Natural killer cell treated with Interleukin-12 subunit alpha and Interleukin-12 subunit beta and Interleukin-15 and Interleukin-18, amount 100 ng/mL, for 72 hours (primary cell): ENCODE results near the gene FIGN. TPM values are rescaled to one million over a fixed set of nuclear protein-coding genes. Genes with fewer than 3 reads are reported as not detected.

ENCODE experiments used
- ATAC-seq, 2 donors: fragments of 150-1000 bp; cut with Tn5 transposase in 1 of 2; sonication (Bioruptor Pico), chemical (Tn5 transposase) in 1 of 2; 2 replicates each; pipeline ENCODE4 v1.10.0; 2021
- DNase-seq: peaks from one replicate; pipeline ENCODE4 v3.0.0; 2022; ENCODE audit warnings: low spot score
- H3K27ac Mint-ChIP-seq, 2 donors: 1 replicate in 1 of 2; 2 replicates in 1 of 2; pipeline ENCODE4 v1.8.0; 2022; ENCODE audit warnings: mixed read lengths in 2 of 2, mild to moderate bottlenecking in 1 of 2, moderate library complexity in 1 of 2
- H3K27me3 Mint-ChIP-seq, 2 donors: 1 replicate in 1 of 2; 2 replicates in 1 of 2; pipeline ENCODE4 v1.8.0; 2022; ENCODE audit warnings: mixed read lengths in 2 of 2
- H3K36me3 Mint-ChIP-seq: one replicate; pipeline ENCODE4 v1.8.0; 2022; ENCODE audit warnings: mixed read lengths
- H3K4me1 Mint-ChIP-seq, 2 donors: 1 replicate in 1 of 2; 2 replicates in 1 of 2; pipeline ENCODE4 v1.8.0; 2022; ENCODE audit warnings: low read depth in 2 of 2, mixed read lengths in 2 of 2, mild to moderate bottlenecking in 1 of 2
- H3K4me3 Mint-ChIP-seq: one replicate; pipeline ENCODE4 v1.8.0; 2022; ENCODE audit warnings: mixed read lengths
- H3K9me3 Mint-ChIP-seq: 2 replicates; pipeline ENCODE4 v1.8.0; 2022; ENCODE audit warnings: mixed read lengths
- total RNA-seq, 2 donors: library from RNA; stranded (reverse); gene quantifications; one replicate each; pipeline ENCODE4 v1.2.3, GENCODE V29; 2022

Gene FIGN
- total RNA-seq, 2 donors from 2014 or later, result not detected

GRCh38 chr2:163656622-163657280 is 79.1 kb downstream of the FIGN start:
- no peak for DNase-seq
- Mint-ChIP-seq H3K4me3 (no peak overlapping the region), H3K9me3 (peaks cover 12% of the 10 kb centered on the region), H3K27ac (no peak overlapping the region), H3K27me3 (no peaks in the 10 kb centered on the region), H3K4me1 (no peaks in the 10 kb centered on the region), H3K36me3 (no peaks in the 10 kb centered on the region)
- ATAC-seq, result no peak

DNA sequence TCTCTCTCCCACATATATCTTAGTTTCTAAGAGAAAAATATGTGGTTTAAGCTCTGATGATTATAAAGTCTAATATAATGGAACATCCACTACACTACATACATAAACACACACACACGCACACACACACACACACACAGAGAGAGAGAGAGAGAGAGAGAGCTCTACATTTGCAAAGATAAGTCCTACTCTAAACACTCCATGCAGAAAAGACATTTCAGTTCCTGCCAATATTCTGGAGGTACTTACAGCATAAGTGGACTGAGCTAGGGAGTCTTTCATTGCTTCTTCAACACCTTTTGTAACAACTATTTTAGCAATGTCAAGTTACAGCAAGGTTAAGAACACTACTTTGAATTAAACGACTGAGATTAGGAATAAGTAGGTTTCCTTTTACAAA is 80.1 kb downstream of the FIGN start:
- peaks cover 10% of the 10 kb centered on the region for H3K9me3 Mint-ChIP-seq
- DNase-seq (no peak), ATAC-seq (no peak)
- H3K27me3 Mint-ChIP-seq, result no peaks in the 10 kb centered on the region
- H3K4me3 Mint-ChIP-seq, result no peak overlapping the region
- no peaks in the 10 kb centered on the region for H3K36me3 Mint-ChIP-seq
- no peaks in the 10 kb centered on the region for H3K4me1 Mint-ChIP-seq
- no peak overlapping the region for H3K27ac Mint-ChIP-seq

GRCh38 chr2:163652751-163653150 is 83.1 kb downstream of the FIGN start:
- ATAC-seq (no peak), DNase-seq (no peak)
- H3K27me3 Mint-ChIP-seq, result no peaks in the 10 kb centered on the region
- no peaks in the 10 kb centered on the region for H3K36me3 Mint-ChIP-seq
- H3K4me1 Mint-ChIP-seq, result no peaks in the 10 kb centered on the region
- H3K4me3 Mint-ChIP-seq, result no peak overlapping the region
- H3K9me3 Mint-ChIP-seq, result peaks cover 12% of the 10 kb centered on the region
- no peak overlapping the region for H3K27ac Mint-ChIP-seq

DNA sequence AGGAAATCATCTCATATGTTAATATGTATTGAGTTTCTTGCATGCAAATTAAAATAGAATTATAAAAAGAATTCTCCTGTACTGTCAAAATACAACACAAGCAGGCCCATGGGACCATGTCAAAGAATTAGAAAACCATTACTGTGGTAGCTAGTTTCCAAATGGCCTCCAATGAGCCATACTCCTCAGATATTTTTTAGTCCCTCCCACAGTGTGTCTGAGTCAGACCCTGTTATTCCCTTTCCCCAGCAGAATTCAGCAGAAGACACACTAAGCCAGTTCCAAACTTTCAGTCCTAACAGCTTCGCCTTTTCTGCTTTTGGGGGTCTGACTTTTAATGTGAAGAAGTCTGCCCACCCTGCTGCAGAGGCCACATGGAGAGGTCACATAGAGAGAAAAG is 86.7 kb downstream of the FIGN start:
- peaks cover 14% of the 10 kb centered on the region for H3K9me3 Mint-ChIP-seq
- DNase-seq (no peak), ATAC-seq (no peak)
- H3K27me3 Mint-ChIP-seq, result no peaks in the 10 kb centered on the region
- no peaks in the 10 kb centered on the region for H3K36me3 Mint-ChIP-seq
- H3K4me3 Mint-ChIP-seq, result no peak overlapping the region
- no peak overlapping the region for H3K27ac Mint-ChIP-seq
- H3K4me1 Mint-ChIP-seq, result no peaks in the 10 kb centered on the region

DNA sequence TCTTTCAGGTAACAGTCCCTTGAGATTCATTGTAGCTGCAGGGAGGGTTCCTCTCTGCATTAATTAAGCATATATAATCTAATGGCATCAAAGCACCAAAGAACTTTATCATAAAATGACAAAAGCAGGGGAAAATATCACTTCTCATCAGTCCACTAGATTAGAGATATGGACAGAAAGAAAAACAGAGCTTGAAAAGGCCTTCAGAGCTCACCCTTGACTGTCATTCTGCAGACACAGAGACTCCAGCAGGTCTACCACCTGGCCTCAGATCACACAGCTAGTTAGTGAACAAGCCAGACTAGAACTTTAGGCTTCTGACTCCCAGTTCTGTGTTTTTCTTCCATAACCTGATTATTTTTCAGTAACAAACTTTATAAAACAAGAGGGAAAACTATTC is 88.5 kb downstream of the FIGN start:
- Mint-ChIP-seq H3K9me3 (peaks cover 14% of the 10 kb centered on the region), H3K36me3 (no peaks in the 10 kb centered on the region), H3K27me3 (no peaks in the 10 kb centered on the region), H3K4me1 (no peaks in the 10 kb centered on the region), H3K27ac (no peak overlapping the region), H3K4me3 (no peak overlapping the region)
- ATAC-seq (no peak), DNase-seq (no peak)

DNA sequence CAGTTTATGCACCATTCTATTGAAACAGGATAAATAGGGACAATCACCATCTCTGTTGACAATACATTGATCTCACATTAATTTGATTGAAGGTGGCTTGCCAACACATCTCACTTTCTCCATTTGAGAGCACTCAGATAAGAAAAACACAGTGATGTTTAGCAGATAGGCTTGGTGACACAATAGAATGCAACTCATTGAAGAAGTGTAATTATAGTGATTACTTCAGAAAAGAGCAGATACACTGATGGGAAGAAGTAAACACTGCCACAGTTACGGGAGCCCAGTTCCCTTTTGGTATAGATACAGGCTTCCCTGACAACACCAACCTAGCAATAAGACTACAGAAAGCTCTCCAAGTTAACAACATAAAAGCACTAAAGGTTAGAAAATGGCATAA is 89.1 kb downstream of the FIGN start:
- Mint-ChIP-seq H3K4me1 (no peaks in the 10 kb centered on the region), H3K4me3 (no peak overlapping the region), H3K27me3 (no peaks in the 10 kb centered on the region), H3K27ac (no peak overlapping the region), H3K36me3 (no peaks in the 10 kb centered on the region), H3K9me3 (peaks cover 14% of the 10 kb centered on the region)
- DNase-seq (no peak), ATAC-seq (no peak)

GRCh38 chr2:163644238-163644637 is 91.6 kb downstream of the FIGN start:
- Mint-ChIP-seq H3K4me3 (no peak overlapping the region), H3K4me1 (no peaks in the 10 kb centered on the region), H3K36me3 (no peaks in the 10 kb centered on the region), H3K27me3 (no peaks in the 10 kb centered on the region), H3K27ac (no peak overlapping the region), H3K9me3 (peaks cover 11% of the 10 kb centered on the region)
- DNase-seq (no peak), ATAC-seq (no peak)

- peaks cover 7% of the 10 kb centered on the region for H3K9me3 Mint-ChIP-seq
- H3K4me1 Mint-ChIP-seq, result no peaks in the 10 kb centered on the region
- no peaks in the 10 kb centered on the region for H3K36me3 Mint-ChIP-seq
- ATAC-seq, result no peak
- H3K27ac Mint-ChIP-seq, result no peak overlapping the region
- H3K4me3 Mint-ChIP-seq, result no peak overlapping the region
- no peaks in the 10 kb centered on the region for H3K27me3 Mint-ChIP-seq
- no peak for DNase-seq
Measured at GRCh38 chr2:163641986-163642385, 93.8 kb downstream of the FIGN start.

DNA sequence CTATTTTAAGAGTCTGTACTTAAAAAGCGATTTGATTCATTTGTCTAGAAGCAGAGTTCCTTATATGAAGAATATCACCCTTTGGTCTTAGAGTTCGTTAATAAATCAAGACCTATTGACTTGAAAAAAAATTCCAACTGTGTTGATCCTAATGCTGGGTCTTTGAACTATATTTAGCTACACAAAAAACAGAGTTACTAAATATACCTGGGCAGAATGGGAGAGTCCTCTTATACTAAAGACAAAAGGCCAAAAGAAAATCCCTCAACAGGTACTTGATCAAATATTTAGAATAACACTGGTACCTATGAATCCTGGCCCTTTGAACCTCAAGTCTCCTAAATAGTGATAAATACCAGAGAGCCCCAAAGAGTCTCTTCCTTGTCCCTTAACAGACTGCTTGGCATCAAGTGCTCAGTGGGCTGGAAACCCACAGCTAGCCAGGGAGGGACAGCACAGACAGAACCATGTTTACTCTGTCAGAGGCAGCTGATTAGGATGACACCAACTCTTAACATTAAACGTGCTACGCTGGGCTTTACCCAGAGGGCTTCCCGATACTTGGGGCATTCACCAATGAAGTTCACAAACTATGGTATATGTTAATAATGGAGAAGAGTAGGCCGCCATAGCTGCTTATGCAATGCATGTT is 95.1 kb downstream of the FIGN start:
- ATAC-seq, result no peak
- Mint-ChIP-seq H3K9me3 (peaks cover 3% of the 10 kb centered on the region), H3K27ac (no peak overlapping the region), H3K36me3 (no peaks in the 10 kb centered on the region), H3K4me1 (no peaks in the 10 kb centered on the region), H3K4me3 (no peak overlapping the region), H3K27me3 (no peaks in the 10 kb centered on the region)
- DNase-seq, result no peak

- DNase-seq, result no peak
- no peak for ATAC-seq
- no peak overlapping the region for H3K4me3 Mint-ChIP-seq
- peaks cover 7% of the 10 kb centered on the region for H3K9me3 Mint-ChIP-seq
- no peaks in the 10 kb centered on the region for H3K36me3 Mint-ChIP-seq
- no peaks in the 10 kb centered on the region for H3K4me1 Mint-ChIP-seq
- H3K27ac Mint-ChIP-seq, result no peak overlapping the region
- no peaks in the 10 kb centered on the region for H3K27me3 Mint-ChIP-seq
Measured at GRCh38 chr2:163637871-163638270, 97.9 kb downstream of the FIGN start.

DNA sequence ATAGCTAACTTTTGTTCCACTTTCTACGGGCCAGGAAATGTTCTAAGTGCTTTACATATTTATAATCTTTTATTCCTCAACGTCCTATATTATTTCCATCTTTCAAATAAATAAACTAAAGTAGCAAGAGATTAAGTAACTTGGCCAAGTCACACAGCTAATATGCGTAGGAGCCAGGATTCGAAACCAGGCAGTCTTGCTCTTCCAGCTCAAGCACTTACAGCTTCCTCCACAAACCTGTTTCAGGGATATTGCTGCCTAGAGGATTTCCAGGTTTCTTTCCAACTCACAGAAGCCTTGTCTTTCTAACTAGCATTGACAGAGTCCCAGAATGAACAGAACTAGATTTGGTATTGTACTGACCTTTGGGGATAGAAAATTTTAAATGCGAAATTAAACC is 102.5 kb downstream of the FIGN start:
- Mint-ChIP-seq H3K27ac (no peak overlapping the region), H3K4me1 (no peaks in the 10 kb centered on the region), H3K27me3 (no peaks in the 10 kb centered on the region), H3K36me3 (no peaks in the 10 kb centered on the region), H3K9me3 (peaks cover 7% of the 10 kb centered on the region), H3K4me3 (no peak overlapping the region)
- DNase-seq (no peak), ATAC-seq (no peak)

- Mint-ChIP-seq H3K9me3 (peaks cover 7% of the 10 kb centered on the region), H3K27me3 (no peaks in the 10 kb centered on the region), H3K4me3 (no peak overlapping the region), H3K36me3 (no peaks in the 10 kb centered on the region), H3K4me1 (no peaks in the 10 kb centered on the region), H3K27ac (no peak overlapping the region)
- ATAC-seq (no peak), DNase-seq (no peak)
Measured at GRCh38 chr2:163630836-163631235, 105.0 kb downstream of the FIGN start.

GRCh38 chr2:163626639-163627109 is 109.1 kb downstream of the FIGN start:
- H3K36me3 Mint-ChIP-seq, result no peaks in the 10 kb centered on the region
- no peak overlapping the region for H3K4me3 Mint-ChIP-seq
- no peak overlapping the region for H3K27ac Mint-ChIP-seq
- H3K9me3 Mint-ChIP-seq, result no peaks in the 10 kb centered on the region
- no peaks in the 10 kb centered on the region for H3K27me3 Mint-ChIP-seq
- H3K4me1 Mint-ChIP-seq, result no peaks in the 10 kb centered on the region
- no peak for DNase-seq
- no peak for ATAC-seq

DNA sequence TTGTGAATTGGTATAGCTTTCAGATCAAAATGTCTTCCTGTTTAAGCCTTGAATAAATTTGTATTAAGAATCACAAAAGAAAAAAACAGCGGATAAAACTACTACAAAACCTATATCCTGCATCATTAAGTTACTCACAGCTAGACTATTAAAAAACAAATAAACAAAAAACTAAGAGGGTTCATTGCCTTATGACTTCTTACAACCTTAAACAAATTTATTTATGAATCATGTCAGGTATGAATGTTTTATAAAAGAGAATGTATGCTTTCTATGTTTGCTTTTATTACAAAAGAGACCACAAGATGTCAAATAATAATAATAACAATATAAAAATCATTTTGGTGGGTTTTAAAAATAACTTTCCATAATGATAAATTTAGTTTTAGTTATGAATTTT is 109.6 kb downstream of the FIGN start:
- Mint-ChIP-seq H3K4me1 (no peaks in the 10 kb centered on the region), H3K27ac (no peak overlapping the region), H3K9me3 (no peaks in the 10 kb centered on the region), H3K27me3 (no peaks in the 10 kb centered on the region), H3K4me3 (no peak overlapping the region), H3K36me3 (no peaks in the 10 kb centered on the region)
- DNase-seq, result no peak
- no peak for ATAC-seq

GRCh38 chr2:163625632-163626031 is 110.2 kb downstream of the FIGN start:
- no peaks in the 10 kb centered on the region for H3K27me3 Mint-ChIP-seq
- no peak overlapping the region for H3K4me3 Mint-ChIP-seq
- ATAC-seq, result no peak
- DNase-seq, result no peak
- no peaks in the 10 kb centered on the region for H3K4me1 Mint-ChIP-seq
- H3K9me3 Mint-ChIP-seq, result no peaks in the 10 kb centered on the region
- no peaks in the 10 kb centered on the region for H3K36me3 Mint-ChIP-seq
- H3K27ac Mint-ChIP-seq, result no peak overlapping the region
